T-cell (primary cell): Measurements from ENCODE around the gene PCYT2. TPM values are rescaled to one million over a fixed set of nuclear protein-coding genes. Genes with fewer than 3 reads are reported as not detected.

ENCODE experiments used
- ATAC-seq, 4 experiments: fragments of 200-7000 bp in 3 of 4; fragments of 150-1000 bp in 1 of 4; cut with Tn5 transposase; replicated peaks in 1 of 4; 1 replicate in 3 of 4; 2 replicates in 1 of 4; pipeline ENCODE4 v1.10.0; 2021; ENCODE audit warnings: moderate library complexity in 3 of 4, mild to moderate bottlenecking in 2 of 4, moderate number of reproducible peaks in 1 of 4
- CTCF ChIA-PET, 2 donors: fragments of 300-600 bp; sonication (Branson Sonifier 250); formaldehyde crosslinking; loops; one replicate each; lab custom pipeline; 2022; ENCODE audit warnings: antibody characterized with exemption in 2 of 2; lab: Charles Lee
- POLR2A ChIA-PET, 2 donors: fragments of 300-600 bp; sonication (Branson Sonifier 250); formaldehyde crosslinking; loops; one replicate each; lab custom pipeline; 2022; ENCODE audit warnings: antibody characterized with exemption in 2 of 2; lab: Charles Lee
- DNase-seq, 35 experiments: peaks; one replicate each; pipeline versions ENCODE4 v3.0.0 to v3.0.0-alpha.2; 2013 to 2023
- H3K27ac ChIP-seq: one replicate; pipeline ENCODE4 v1.5.1; 2013; ENCODE audit warnings: low read length
- H3K27me3 ChIP-seq, 2 experiments: replicated peaks in 1 of 2; 1 replicate in 1 of 2; 2 replicates in 1 of 2; pipeline versions ENCODE4 v1.6.1 to v1.7.0; 2013; ENCODE audit warnings: low read length in 1 of 2, mixed read lengths in 1 of 2; ENCODE audit not compliant: control insufficient read depth in 2 of 2, insufficient read depth in 2 of 2; ENCODE audit errors: extremely low read depth in 1 of 2
- H3K36me3 ChIP-seq, 2 donors: 1 replicate in 1 of 2; 2 replicates in 1 of 2; pipeline versions ENCODE4 v1.6.1 to v1.7.0; 2013; ENCODE audit warnings: low read length in 1 of 2; ENCODE audit not compliant: control insufficient read depth in 2 of 2, insufficient read depth in 1 of 2; ENCODE audit errors: extremely low read depth in 1 of 2
- H3K4me1 ChIP-seq, 2 experiments: 1 replicate in 1 of 2; 2 replicates in 1 of 2; pipeline versions ENCODE4 v1.6.1 to v1.7.0; 2013; ENCODE audit warnings: low read length in 2 of 2, mixed read lengths in 1 of 2; ENCODE audit not compliant: insufficient read depth in 2 of 2, control insufficient read depth in 1 of 2; ENCODE audit errors: extremely low read depth in 1 of 2
- H3K4me3 ChIP-seq, 2 donors: 1 replicate in 1 of 2; 2 replicates in 1 of 2; pipeline versions ENCODE4 v1.5.1 to v1.7.0; 2013; ENCODE audit warnings: mild to moderate bottlenecking in 2 of 2, low read length in 1 of 2, moderate library complexity in 1 of 2; ENCODE audit not compliant: control insufficient read depth in 1 of 2; ENCODE audit errors: extremely low read depth in 1 of 2
- H3K9me3 ChIP-seq: 2 replicates; pipeline ENCODE4 v1.7.0; 2013
- H3K27ac Mint-ChIP-seq, 2 donors: one replicate each; pipeline ENCODE4 v1.8.0; 2020 to 2021; ENCODE audit warnings: mild to moderate bottlenecking in 2 of 2, mixed read lengths in 2 of 2
- H3K27me3 Mint-ChIP-seq, 2 donors: one replicate each; pipeline ENCODE4 v1.8.0; 2021 to 2022; ENCODE audit warnings: mixed read lengths in 2 of 2
- H3K36me3 Mint-ChIP-seq: one replicate; pipeline ENCODE4 v1.8.0; 2021; ENCODE audit warnings: mixed read lengths
- H3K4me1 Mint-ChIP-seq, 3 donors: one replicate each; pipeline ENCODE4 v1.8.0; 2020 to 2022; ENCODE audit warnings: mixed read lengths in 3 of 3, mild to moderate bottlenecking in 1 of 3
- H3K4me3 Mint-ChIP-seq, 3 donors: one replicate each; pipeline ENCODE4 v1.8.0; 2020 to 2022; ENCODE audit warnings: mild to moderate bottlenecking in 3 of 3, mixed read lengths in 3 of 3, moderate library complexity in 3 of 3
- H3K9me3 Mint-ChIP-seq, 3 donors: one replicate each; pipeline ENCODE4 v1.8.0; 2020 to 2022; ENCODE audit warnings: mixed read lengths in 3 of 3
- WGBS: methylation state at CpG from one replicate; pipeline ENCODE4 v1.1.5; 2013; ENCODE audit warnings: missing lambda C conversion rate; ENCODE audit not compliant: insufficient coverage; 5-methylcytosine and 5-hydroxymethylcytosine counted together
- total RNA-seq, 35 experiments: library from RNA in 6 of 35; stranded (reverse) in 6 of 35; fragments of 120-200 nt in 1 of 35; gene quantifications; one replicate each; pipeline versions ENCODE4 v1.2.1 to v1.2.4 and lab custom pipeline; 2013 to 2026

The PCYT2 gene
- total RNA-seq, 5 donors from 2014 or later (not counting 1 experiment from before 2014, with no cell fraction given): 24.5 to 55.2 (median 48.2) TPM

GRCh38 chr17:81903896-81904599 lies 7.2 kb downstream of the PCYT2 start:
- H3K36me3 Mint-ChIP-seq: peaks cover 13% of the 10 kb centered on the region
- DNase-seq (no peak), ATAC-seq (no peak)
- Histone ChIP-seq H3K9me3 (no peaks in the 10 kb centered on the region), H3K27ac (no peak overlapping the region), H3K27me3 (peaks cover 0 to 23% of the 10 kb centered on the region in 2 experiments), H3K4me3 (no peak overlapping the region), H3K36me3 (peaks cover 31 to 49% of the 10 kb centered on the region in 2 donors), H3K4me1 (peaks cover 0 to 20% of the 10 kb centered on the region in 2 experiments)
- H3K27ac Mint-ChIP-seq: no peak overlapping the region
- WGBS: 98% methylated on average over 20 of the region's 24 CpGs
- POLR2A ChIA-PET: no interaction called here
- peaks cover 8 to 14% of the 10 kb centered on the region in 2 donors for H3K27me3 Mint-ChIP-seq
- H3K4me1 Mint-ChIP-seq: peaks cover 6 to 8% (median 6%) of the 10 kb centered on the region in 3 donors
- no peak overlapping the region for H3K4me3 Mint-ChIP-seq
- no peaks in the 10 kb centered on the region for H3K9me3 Mint-ChIP-seq
- CTCF ChIA-PET: no interaction called here

- DNase-seq (no peak), ATAC-seq (no peak)
- Histone ChIP-seq H3K27ac (no peak overlapping the region), H3K27me3 (peaks cover 0 to 23% of the 10 kb centered on the region in 2 experiments), H3K4me3 (no peak overlapping the region), H3K9me3 (no peaks in the 10 kb centered on the region), H3K36me3 (peaks cover 29 to 49% of the 10 kb centered on the region in 2 donors), H3K4me1 (peaks cover 0 to 18% of the 10 kb centered on the region in 2 experiments)
- H3K27me3 Mint-ChIP-seq: peaks cover 8 to 14% of the 10 kb centered on the region in 2 donors
- no peaks in the 10 kb centered on the region for H3K9me3 Mint-ChIP-seq
- POLR2A ChIA-PET: interaction anchor here in 1 of 2 donors (0.5 kb wide), 1 partner anchor 514 kb away, joined by 4 read pairs; no protein-coding TSS in a partner anchor
- CTCF ChIA-PET: no interaction called here
- H3K4me3 Mint-ChIP-seq: peak overlapping the region in 1 of 3 donors; percentile 13
- WGBS: 88% methylated on average over 10 of the region's 10 CpGs
- H3K27ac Mint-ChIP-seq: no peak overlapping the region
- H3K36me3 Mint-ChIP-seq: peaks cover 14% of the 10 kb centered on the region
- H3K4me1 Mint-ChIP-seq: peaks cover 6 to 8% (median 6%) of the 10 kb centered on the region in 3 donors
These were observed 7.8 kb downstream of the PCYT2 start for GRCh38 chr17:81903415-81903831.

GRCh38 chr17:81902653-81903414 lies 8.4 kb downstream of the PCYT2 start:
- Mint-ChIP-seq H3K27me3 (peaks cover 8 to 14% of the 10 kb centered on the region in 2 donors), H3K4me3 (peak overlapping the region in 1 of 3 donors; percentile 22), H3K27ac (no peak overlapping the region), H3K4me1 (peaks cover 6 to 8% (median 6%) of the 10 kb centered on the region in 3 donors), H3K9me3 (no peaks in the 10 kb centered on the region), H3K36me3 (peaks cover 18% of the 10 kb centered on the region)
- POLR2A ChIA-PET: interaction anchor here in 1 of 2 donors (0.5 kb wide), 1 partner anchor 515 kb away, joined by 4 read pairs; no protein-coding TSS in a partner anchor
- 44% methylated on average over 43 of the region's 47 CpGs for WGBS
- H3K27ac ChIP-seq: no peak overlapping the region
- peaks cover 24 to 48% of the 10 kb centered on the region in 2 donors for H3K36me3 ChIP-seq
- DNase-seq (no peak), ATAC-seq (peak; percentile 44 to 47 (median 46))
- H3K27me3 ChIP-seq: peaks cover 0 to 23% of the 10 kb centered on the region in 2 experiments
- H3K4me3 ChIP-seq: no peak overlapping the region
- CTCF ChIA-PET: no interaction called here
- H3K9me3 ChIP-seq: no peaks in the 10 kb centered on the region
- peaks cover 0 to 18% of the 10 kb centered on the region in 2 experiments for H3K4me1 ChIP-seq

- peaks cover 18 to 43% of the 10 kb centered on the region in 2 donors for H3K36me3 ChIP-seq
- peaks cover 0 to 23% of the 10 kb centered on the region in 2 experiments for H3K27me3 ChIP-seq
- H3K4me1 ChIP-seq: peaks cover 0 to 18% of the 10 kb centered on the region in 2 experiments
- peaks cover 8 to 14% of the 10 kb centered on the region in 2 donors for H3K27me3 Mint-ChIP-seq
- H3K4me3 ChIP-seq: peak within 1 kb of the TSS in 1 of 2 donors; percentile 18
- no peak for DNase-seq
- WGBS: 1% methylated on average over 79 of the region's 79 CpGs
- H3K27ac ChIP-seq: no peak within 1 kb of the TSS
- CTCF ChIA-PET: no interaction called here
- H3K4me1 Mint-ChIP-seq: peaks cover 6 to 8% (median 6%) of the 10 kb centered on the region in 3 donors
- no peak within 1 kb of the TSS for H3K27ac Mint-ChIP-seq
- peaks cover 19% of the 10 kb centered on the region for H3K36me3 Mint-ChIP-seq
- POLR2A ChIA-PET: no interaction called here
- ATAC-seq: peak; percentile 53 to 67 (median 60)
- peak within 1 kb of the TSS; percentile 7 to 57 (median 9) for H3K4me3 Mint-ChIP-seq
- H3K9me3 Mint-ChIP-seq: no peaks in the 10 kb centered on the region
- H3K9me3 ChIP-seq: no peaks in the 10 kb centered on the region
These were observed 9.1 kb downstream of the PCYT2 start, which contains the start of gene NPB for GRCh38 chr17:81902023-81902652. TSS of gene NPB (plus strand) at chr17:81902238. CDS start at chr17:81902278, 40 bp downstream.

GRCh38 chr17:81901167-81902022 lies 9.8 kb downstream of the PCYT2 start:
- CTCF ChIA-PET: no interaction called here
- Histone ChIP-seq H3K27me3 (peaks cover 0 to 23% of the 10 kb centered on the region in 2 experiments), H3K9me3 (no peaks in the 10 kb centered on the region), H3K27ac (no peak overlapping the region), H3K4me3 (peak overlapping the region in 1 of 2 donors; percentile 3), H3K4me1 (peaks cover 0 to 18% of the 10 kb centered on the region in 2 experiments), H3K36me3 (peaks cover 17 to 39% of the 10 kb centered on the region in 2 donors)
- Mint-ChIP-seq H3K36me3 (peaks cover 20% of the 10 kb centered on the region), H3K4me3 (peak overlapping the region; percentile 7 to 57 (median 9)), H3K27me3 (peaks cover 8 to 14% of the 10 kb centered on the region in 2 donors), H3K27ac (no peak overlapping the region), H3K4me1 (peaks cover 6 to 8% (median 6%) of the 10 kb centered on the region in 3 donors), H3K9me3 (no peaks in the 10 kb centered on the region)
- POLR2A ChIA-PET: no interaction called here
- ATAC-seq (peak in 3 of 4 experiments; percentile 4 to 32 (median 4)), DNase-seq (no peak)
- 34% methylated on average over 13 of the region's 21 CpGs for WGBS
